Trophoblast cell (in vitro differentiated cells and primary cell): Measurements from ENCODE around the gene ZNF618.

Experiments used
- DNase-seq, 2 donors: peaks; one replicate each; pipeline ENCODE4 v3.0.0-alpha.2; 2016
- H2AFZ ChIP-seq: 2 replicates; pipeline ENCODE4 v1.6.1; 2013; ENCODE audit warnings: low read length, moderate library complexity, mild to moderate bottlenecking; ENCODE audit not compliant: insufficient read depth, poor library complexity
- H2AK5ac ChIP-seq: 2 replicates; pipeline ENCODE4 v1.6.1; 2013; ENCODE audit warnings: mild to moderate bottlenecking, low read length
- H2BK120ac ChIP-seq: 2 replicates; pipeline ENCODE4 v1.6.1; 2013; ENCODE audit warnings: low read length, mild to moderate bottlenecking, moderate library complexity; ENCODE audit not compliant: insufficient read depth, poor library complexity
- H2BK12ac ChIP-seq: 2 replicates; pipeline ENCODE4 v1.6.1; 2013; ENCODE audit warnings: mild to moderate bottlenecking, low read length, moderate library complexity
- H2BK5ac ChIP-seq: 2 replicates; pipeline ENCODE4 v1.6.1; 2013; ENCODE audit warnings: low read length, low read depth, moderate library complexity, mild to moderate bottlenecking; ENCODE audit not compliant: poor library complexity
- H3K14ac ChIP-seq: 2 replicates; pipeline ENCODE4 v1.6.1; 2013; ENCODE audit warnings: mild to moderate bottlenecking, low read length
- H3K18ac ChIP-seq: 2 replicates; pipeline ENCODE4 v1.6.1; 2013; ENCODE audit warnings: mild to moderate bottlenecking, low read length
- H3K23ac ChIP-seq: 2 replicates; pipeline ENCODE4 v1.6.1; 2013; ENCODE audit warnings: low read length
- H3K27ac ChIP-seq: 2 replicates; pipeline ENCODE4 v1.5.1; 2013; ENCODE audit warnings: low read depth, mild to moderate bottlenecking, inconsistent platforms, low read length, moderate library complexity
- H3K27me3 ChIP-seq: 2 replicates; pipeline ENCODE4 v1.6.1; 2013; ENCODE audit warnings: inconsistent platforms, mild to moderate bottlenecking, low read length, moderate library complexity; ENCODE audit not compliant: insufficient read depth
- H3K36me3 ChIP-seq, 2 experiments: 1 replicate in 1 of 2; 2 replicates in 1 of 2; pipeline ENCODE4 v1.6.1; 2013; ENCODE audit warnings: low read length in 2 of 2, mild to moderate bottlenecking in 2 of 2, moderate library complexity in 1 of 2; ENCODE audit not compliant: insufficient read depth in 2 of 2, control insufficient read depth in 1 of 2
- H3K4ac ChIP-seq: 2 replicates; pipeline ENCODE4 v1.6.1; 2013; ENCODE audit warnings: low read depth, mild to moderate bottlenecking, low read length, moderate library complexity
- H3K4me1 ChIP-seq, 2 experiments: 1 replicate in 1 of 2; 2 replicates in 1 of 2; pipeline ENCODE4 v1.6.1; 2013; ENCODE audit warnings: low read length in 2 of 2, mild to moderate bottlenecking in 2 of 2, moderate library complexity in 1 of 2; ENCODE audit not compliant: insufficient read depth in 2 of 2, control insufficient read depth in 1 of 2
- H3K4me2 ChIP-seq: 2 replicates; pipeline ENCODE4 v1.6.1; 2013; ENCODE audit warnings: inconsistent platforms, mild to moderate bottlenecking, low read length, moderate library complexity
- H3K4me3 ChIP-seq: 2 replicates; pipeline ENCODE4 v1.5.1; 2013; ENCODE audit warnings: mild to moderate bottlenecking, low read depth, low read length, inconsistent platforms
- H3K79me1 ChIP-seq: one replicate; pipeline ENCODE4 v1.6.1; 2013; ENCODE audit warnings: low read length
- H3K79me2 ChIP-seq: 2 replicates; pipeline ENCODE4 v1.6.1; 2013; ENCODE audit warnings: low read length, mild to moderate bottlenecking; ENCODE audit not compliant: control insufficient read depth, insufficient read depth, poor library complexity
- H3K9ac ChIP-seq: 2 replicates; pipeline ENCODE4 v1.6.1; 2013; ENCODE audit warnings: mild to moderate bottlenecking, low read length
- H3K9me3 ChIP-seq: 2 replicates; pipeline ENCODE4 v1.6.1; 2013; ENCODE audit warnings: low read depth, mild to moderate bottlenecking, control low read depth, inconsistent platforms, low read length; ENCODE audit not compliant: insufficient read depth
- H4K12ac ChIP-seq: 2 replicates; pipeline ENCODE4 v1.6.1; 2013; ENCODE audit warnings: low read depth, mild to moderate bottlenecking, low read length, moderate library complexity
- H4K8ac ChIP-seq: 2 replicates; pipeline ENCODE4 v1.6.1; 2013; ENCODE audit warnings: low read depth, mild to moderate bottlenecking, low read length, moderate library complexity
- H4K91ac ChIP-seq: one replicate; pipeline ENCODE4 v1.6.1; 2013; ENCODE audit warnings: low read depth, mild to moderate bottlenecking, low read length, moderate library complexity
- WGBS: extraction: QIAGEN DNeasy Blood & Tissue Kit; methylation state at CpG from one replicate; pipeline ENCODE4 v1.1.7; 2013; ENCODE audit warnings: missing lambda C conversion rate; ENCODE audit not compliant: insufficient read length, insufficient coverage; ENCODE audit errors: extremely low coverage; 5-methylcytosine and 5-hydroxymethylcytosine counted together

The ZNF618 gene

GRCh38 chr9:113934167-113934828, 58.2 kb downstream of the ZNF618 start:
- no peak overlapping the region for H4K12ac ChIP-seq
- H3K79me2 ChIP-seq = no peaks in the 10 kb centered on the region
- no peak overlapping the region for H3K27ac ChIP-seq
- H3K18ac ChIP-seq = no peak overlapping the region
- WGBS = no CpG with 5 or more reads among the region's 14 CpGs
- H3K36me3 ChIP-seq = no peaks in the 10 kb centered on the region
- H3K4me3 ChIP-seq = no peak overlapping the region
- H3K9me3 ChIP-seq = no peaks in the 10 kb centered on the region
- no peak overlapping the region for H2BK12ac ChIP-seq
- no peak overlapping the region for H2BK120ac ChIP-seq
- no peaks in the 10 kb centered on the region for H3K27me3 ChIP-seq
- no peak overlapping the region for H4K8ac ChIP-seq
- no peak for DNase-seq
- H3K23ac ChIP-seq = no peak overlapping the region
- no peak overlapping the region for H3K4me2 ChIP-seq
- H2BK5ac ChIP-seq = no peak overlapping the region
- no peak overlapping the region for H3K14ac ChIP-seq
- H3K4ac ChIP-seq = no peak overlapping the region
- H2AFZ ChIP-seq = no peak overlapping the region
- no peak overlapping the region for H4K91ac ChIP-seq
- no peaks in the 10 kb centered on the region for H3K4me1 ChIP-seq
- no peaks in the 10 kb centered on the region for H3K79me1 ChIP-seq
- no peak overlapping the region for H2AK5ac ChIP-seq
- no peak overlapping the region for H3K9ac ChIP-seq

DNA sequence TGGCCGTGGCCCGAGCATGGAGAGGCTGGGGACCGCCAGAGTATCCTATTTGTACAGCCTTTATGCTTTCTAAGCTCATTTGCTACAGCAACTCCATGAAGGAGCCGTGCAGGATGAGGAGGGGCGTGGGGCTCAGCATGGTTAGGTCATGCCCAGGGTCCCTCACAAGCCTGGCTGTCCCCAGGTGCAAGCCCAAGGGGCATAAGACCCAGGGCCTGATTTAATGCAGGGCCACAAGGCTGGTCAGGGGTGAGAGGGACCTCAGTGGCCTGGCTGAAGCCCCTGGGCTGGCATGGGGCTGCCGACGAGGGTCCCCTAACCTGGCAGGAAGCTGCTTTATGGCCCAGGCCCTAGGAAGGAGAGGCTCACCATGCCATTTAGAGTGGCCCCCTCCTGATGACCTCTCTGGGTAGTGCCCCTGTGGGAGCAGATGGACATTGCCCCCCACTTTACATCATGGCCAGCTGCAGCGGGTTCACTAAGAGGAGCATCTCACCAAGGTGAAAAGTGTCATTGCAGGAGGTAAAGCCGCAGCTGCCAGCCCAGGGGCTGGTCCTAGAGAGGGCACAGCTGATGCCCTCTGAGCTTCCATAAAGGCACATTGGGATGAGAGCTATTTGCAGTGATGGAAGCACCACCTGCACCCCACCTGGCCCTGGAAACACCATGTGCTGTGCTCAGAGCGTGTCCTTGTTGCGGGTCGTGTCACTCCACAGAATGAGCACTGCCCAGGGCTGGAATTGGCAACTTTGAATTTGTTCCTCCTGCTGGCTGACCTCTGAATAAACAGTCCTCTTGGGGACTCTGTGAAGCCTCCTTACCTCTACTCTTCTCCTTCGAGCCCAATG, 58.9 kb downstream of the ZNF618 start:
- DNase-seq = no peak
- Histone ChIP-seq H2BK5ac (no peak overlapping the region), H3K27ac (no peak overlapping the region), H3K4me3 (no peak overlapping the region), H4K12ac (no peak overlapping the region), H2AK5ac (no peak overlapping the region), H3K14ac (no peak overlapping the region), H3K27me3 (no peaks in the 10 kb centered on the region), H3K4me2 (no peak overlapping the region), H3K9me3 (no peaks in the 10 kb centered on the region), H4K8ac (no peak overlapping the region), H3K23ac (no peak overlapping the region), H3K79me2 (no peaks in the 10 kb centered on the region), H2AFZ (no peak overlapping the region), H2BK12ac (no peak overlapping the region), H3K18ac (no peak overlapping the region), H3K9ac (no peak overlapping the region), H3K4ac (no peak overlapping the region), H3K4me1 (no peaks in the 10 kb centered on the region), H3K79me1 (no peaks in the 10 kb centered on the region), H3K36me3 (no peaks in the 10 kb centered on the region), H4K91ac (no peak overlapping the region), H2BK120ac (no peak overlapping the region)
- WGBS = no CpG with 5 or more reads among the region's 13 CpGs

GRCh38 chr9:113935677-113936380, 59.7 kb downstream of the ZNF618 start:
- Histone ChIP-seq H3K4me2 (no peak overlapping the region), H2BK12ac (no peak overlapping the region)
- no CpG with 5 or more reads among the region's 10 CpGs for WGBS

GRCh38 chr9:113940077-113940476, 64.0 kb downstream of the ZNF618 start:
- H2AK5ac ChIP-seq = no peak overlapping the region
- DNase-seq = no peak
- no peak overlapping the region for H4K8ac ChIP-seq
- H2AFZ ChIP-seq = no peak overlapping the region
- no peak overlapping the region for H3K14ac ChIP-seq
- no peak overlapping the region for H2BK120ac ChIP-seq
- no peak overlapping the region for H3K4ac ChIP-seq
- no peaks in the 10 kb centered on the region for H3K9me3 ChIP-seq
- no peak overlapping the region for H3K27ac ChIP-seq
- H2BK5ac ChIP-seq = no peak overlapping the region
- H3K23ac ChIP-seq = no peak overlapping the region
- no peaks in the 10 kb centered on the region for H3K79me2 ChIP-seq
- no peaks in the 10 kb centered on the region for H3K4me1 ChIP-seq
- no peak overlapping the region for H4K12ac ChIP-seq
- no peak overlapping the region for H3K9ac ChIP-seq
- no peak overlapping the region for H3K18ac ChIP-seq
- H3K27me3 ChIP-seq = no peaks in the 10 kb centered on the region
- H3K79me1 ChIP-seq = no peaks in the 10 kb centered on the region
- H3K36me3 ChIP-seq = no peaks in the 10 kb centered on the region
- H3K4me3 ChIP-seq = no peak overlapping the region
- H2BK12ac ChIP-seq = no peak overlapping the region
- H3K4me2 ChIP-seq = no peak overlapping the region
- H4K91ac ChIP-seq = no peak overlapping the region

More at GRCh38 chr9:113935677-113936380, 59.7 kb downstream of the ZNF618 start:
- Histone ChIP-seq H3K79me1 (no peaks in the 10 kb centered on the region), H4K8ac (no peak overlapping the region), H3K9ac (no peak overlapping the region), H3K27ac (no peak overlapping the region), H3K27me3 (no peaks in the 10 kb centered on the region), H4K91ac (no peak overlapping the region), H4K12ac (no peak overlapping the region), H3K18ac (no peak overlapping the region), H2AFZ (no peak overlapping the region), H3K4me3 (no peak overlapping the region), H3K79me2 (no peaks in the 10 kb centered on the region), H3K4ac (no peak overlapping the region), H2BK5ac (no peak overlapping the region), H2BK120ac (no peak overlapping the region), H3K4me1 (no peaks in the 10 kb centered on the region), H3K9me3 (no peaks in the 10 kb centered on the region), H2AK5ac (no peak overlapping the region), H3K36me3 (no peaks in the 10 kb centered on the region), H3K14ac (no peak overlapping the region), H3K23ac (no peak overlapping the region)
- DNase-seq = no peak
